ENCODE data around the gene SUGP1. TPM values are rescaled to one million over a fixed set of nuclear protein-coding genes. Genes with fewer than 3 reads are reported as not detected.

The SUGP1 gene
- total RNA-seq, 6 experiments from 2014 or later, result 19.7 to 25.9 (median 23.6) TPM

DNA sequence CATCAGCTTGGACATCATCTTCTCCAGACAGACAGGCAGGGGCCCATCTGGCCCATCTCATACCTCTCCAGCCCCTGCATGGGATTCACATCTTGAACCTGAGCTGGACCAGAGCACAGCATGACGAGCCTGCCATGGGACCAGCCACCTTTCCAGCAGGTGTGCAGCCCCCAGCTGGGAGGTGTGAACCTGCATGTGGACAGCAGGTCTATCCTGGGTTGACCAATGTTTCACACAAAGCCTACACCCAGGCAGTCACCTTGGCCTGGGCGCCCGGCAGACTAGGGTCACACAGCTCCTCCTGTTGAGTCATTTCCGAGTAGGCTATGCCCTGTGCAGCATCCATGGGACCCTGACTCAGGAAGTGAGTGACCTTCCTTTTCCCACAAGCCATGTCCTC, 41.8 kb upstream of the SUGP1 start:
- DNase-seq, result no peak
- H3K27ac ChIP-seq, result no peak overlapping the region
- no peak overlapping the region for H3K4me3 ChIP-seq
- ATAC-seq, result no peak
- peaks cover 0 to 2% (median under 1%) of the 10 kb centered on the region in 4 donors for H3K36me3 ChIP-seq
- H3K27me3 ChIP-seq, result no peaks in the 10 kb centered on the region
- H3K9me3 ChIP-seq, result no peaks in the 10 kb centered on the region
- H3K4me1 ChIP-seq, result peaks cover 0 to 8% (median 0%) of the 10 kb centered on the region in 4 donors
- intact Hi-C loops (cut with DNase I), result no loop called here
- WGBS (ENCODE audit: insufficient coverage, low coverage, low lambda C conversion rate, missing lambda C conversion rate), result 80% methylated on average over 1 of the region's 4 CpGs
- TF ChIP-seq POLR2A (IDR thresholded peaks at IDR 0.05) (no peak), CTCF (IDR thresholded peaks at IDR 0.05) (no peak)

GRCh38 chr19:19361075-19361594, 40.8 kb upstream of the SUGP1 start:
- no peak overlapping the region for H3K27ac ChIP-seq
- no peak overlapping the region for H3K4me3 ChIP-seq
- peak in 2 of 3 donors; percentile 67 to 77 for DNase-seq
- peak; percentile 80 to 90 (median 84) for ATAC-seq
- peaks cover 0 to 1% (median 0%) of the 10 kb centered on the region in 4 donors for H3K4me1 ChIP-seq
- no peaks in the 10 kb centered on the region for H3K27me3 ChIP-seq
- TF ChIP-seq CTCF (IDR thresholded peaks at IDR 0.05) (peak; percentile 82 to 91 (median 84)), POLR2A (IDR thresholded peaks at IDR 0.05) (no peak)
- intact Hi-C loops (cut with DNase I), result no loop called here
- H3K9me3 ChIP-seq, result no peaks in the 10 kb centered on the region
- WGBS (ENCODE audit: insufficient coverage, low coverage, low lambda C conversion rate, missing lambda C conversion rate), result 4% methylated on average over 12 of the region's 14 CpGs
- peaks cover 0 to 10% (median 5%) of the 10 kb centered on the region in 4 donors for H3K36me3 ChIP-seq

DNA sequence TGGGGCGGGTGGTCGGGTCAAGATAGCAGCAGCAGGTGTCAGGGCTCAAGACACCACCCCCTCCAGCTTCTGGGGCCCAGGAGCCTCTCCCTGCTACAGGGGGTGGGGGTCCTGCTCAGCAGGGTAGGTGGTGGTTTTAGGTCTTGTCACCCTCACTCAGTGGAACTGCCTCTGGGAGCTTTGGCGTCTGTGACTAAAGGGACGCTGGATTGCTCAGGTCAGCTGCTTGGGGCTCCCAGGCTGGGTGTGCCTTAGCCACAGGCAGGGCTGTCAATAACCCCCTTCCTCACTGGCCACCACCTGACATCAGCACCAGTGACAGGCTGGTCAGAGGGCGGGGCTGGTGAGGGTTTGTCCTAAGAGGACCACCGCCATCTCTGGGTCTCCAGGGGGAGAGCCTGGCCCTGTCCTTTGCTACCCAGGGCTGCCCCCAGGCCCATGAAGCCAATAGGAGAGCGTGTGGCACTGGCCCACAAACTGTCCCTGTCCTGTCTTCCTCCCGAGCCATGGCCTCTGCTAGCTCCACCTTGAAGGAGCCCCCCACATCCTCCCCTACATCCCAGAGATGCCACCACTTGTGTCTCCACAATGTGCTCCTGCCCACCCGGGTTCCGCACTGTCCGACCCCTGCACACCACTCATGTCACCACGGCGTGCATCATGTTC, 36.7 kb upstream of the SUGP1 start:
- no peak for DNase-seq
- TF ChIP-seq POLR2A (IDR thresholded peaks at IDR 0.05), result no peak
- no peak for TF ChIP-seq CTCF (IDR thresholded peaks at IDR 0.05)
- H3K9me3 ChIP-seq, result no peaks in the 10 kb centered on the region
- no peaks in the 10 kb centered on the region for H3K4me1 ChIP-seq
- ATAC-seq, result no peak
- H3K4me3 ChIP-seq, result no peak overlapping the region
- intact Hi-C loops (cut with DNase I), result no loop called here
- 77% methylated on average over 3 of the region's 13 CpGs for WGBS (ENCODE audit: insufficient coverage, low coverage, low lambda C conversion rate, missing lambda C conversion rate)
- peaks cover 0 to 48% (median 26%) of the 10 kb centered on the region in 4 donors for H3K36me3 ChIP-seq
- no peaks in the 10 kb centered on the region for H3K27me3 ChIP-seq
- H3K27ac ChIP-seq, result no peak overlapping the region

DNA sequence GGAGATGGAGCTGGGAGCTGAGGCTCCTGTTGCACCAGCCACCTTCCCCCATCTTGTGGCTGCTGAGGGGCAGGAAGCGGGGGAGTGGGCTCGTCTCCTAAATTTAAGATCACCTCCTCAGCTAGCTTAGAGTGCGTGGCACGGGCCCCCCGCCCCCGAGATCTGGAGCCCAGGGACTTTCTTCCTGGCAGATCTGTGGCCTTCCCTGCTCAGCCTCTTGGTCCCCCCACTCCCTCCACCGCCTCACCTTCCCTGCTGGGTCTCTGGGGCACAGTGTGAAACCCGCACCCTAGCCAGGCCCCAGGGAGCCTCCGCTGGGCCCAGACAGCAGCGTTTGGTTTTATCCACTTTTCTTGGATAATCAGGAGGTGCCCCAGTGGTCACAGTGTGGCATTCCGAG, 36.2 kb upstream of the SUGP1 start:
- Histone ChIP-seq H3K4me3 (no peak overlapping the region), H3K4me1 (no peaks in the 10 kb centered on the region), H3K27ac (no peak overlapping the region), H3K27me3 (no peaks in the 10 kb centered on the region), H3K36me3 (peaks cover 0 to 52% (median 27%) of the 10 kb centered on the region in 4 donors), H3K9me3 (no peaks in the 10 kb centered on the region)
- intact Hi-C loops (cut with DNase I), result no loop called here
- no peak for DNase-seq
- WGBS (ENCODE audit: insufficient coverage, low coverage, low lambda C conversion rate, missing lambda C conversion rate), result 87% methylated on average over 4 of the region's 11 CpGs
- no peak for TF ChIP-seq POLR2A (IDR thresholded peaks at IDR 0.05)
- no peak for TF ChIP-seq CTCF (IDR thresholded peaks at IDR 0.05)
- no peak for ATAC-seq
